K562 (cell line): ENCODE data around the gene NDUFA7. TPM values are rescaled to one million over a fixed set of nuclear protein-coding genes. Genes with fewer than 3 reads are reported as not detected.
A peak's percentile ranks its signal among the peaks of the same experiment; 100 is the strongest.

Experiments used
- BACH1 ChIP-seq: fragments of 200-800 bp; sonication (Bioruptor generic); IDR thresholded peaks from 2 replicates; pipeline ENCODE4 v1.6.1; 2016; ENCODE audit warnings: missing genetic modification characterization, missing compliant biosample characterization
- BHLHE40 ChIP-seq: IDR thresholded peaks from 2 replicates; pipeline ENCODE4 v1.6.1; 2011; ENCODE audit warnings: low read length, improper control_type of control experiment
- CBFA2T2 ChIP-seq: fragments of 450-650 bp; conservative IDR thresholded peaks from 2 replicates; pipeline ENCODE4 v1.6.1; 2017; ENCODE audit warnings: mild to moderate bottlenecking
- CTBP1 ChIP-seq: fragments of 450-650 bp; IDR thresholded peaks from 2 replicates; pipeline ENCODE4 v1.6.1; 2016; ENCODE audit warnings: borderline replicate concordance
- CXXC5 ChIP-seq: fragments of 250-450 bp; sonication (Bioruptor Pico); IDR thresholded peaks from 2 replicates; pipeline ENCODE4 v1.8.0; 2022; ENCODE audit warnings: inconsistent platforms, mild to moderate bottlenecking, moderate library complexity
- ESRRA ChIP-seq: fragments of 450-650 bp; IDR thresholded peaks from 2 replicates; pipeline ENCODE4 v1.6.1; 2014; ENCODE audit warnings: low read depth, mild to moderate bottlenecking, moderate library complexity, borderline replicate concordance
- EWSR1 ChIP-seq: fragments of 450-650 bp; IDR thresholded peaks from 2 replicates; pipeline ENCODE4 v1.6.1; 2018; ENCODE audit warnings: borderline replicate concordance, mild to moderate bottlenecking, low read depth, moderate library complexity; ENCODE audit not compliant: partially characterized antibody
- L3MBTL2 ChIP-seq: fragments of 450-650 bp; IDR thresholded peaks from 2 replicates; pipeline ENCODE4 v1.6.1; 2016; ENCODE audit warnings: mild to moderate bottlenecking, moderate library complexity
- MBD2 ChIP-seq: sonication (generic); IDR thresholded peaks from 2 replicates; pipeline ENCODE4 v1.6.1; 2016; ENCODE audit warnings: low read depth, borderline replicate concordance
- MTA2 ChIP-seq: fragments of 450-650 bp; IDR thresholded peaks from 2 replicates; pipeline ENCODE4 v1.6.1; 2016; ENCODE audit warnings: low read depth
- NFE2 ChIP-seq: IDR thresholded peaks from 2 replicates; pipeline ENCODE4 v1.6.1; 2014; ENCODE audit warnings: antibody characterized with exemption, low read depth
- SLC30A9 ChIP-seq: fragments of 250-450 bp; sonication (Bioruptor Pico); IDR thresholded peaks from 2 replicates; pipeline ENCODE4 v1.8.0; 2022; ENCODE audit warnings: mild to moderate bottlenecking, moderate library complexity
- SMARCE1 ChIP-seq: fragments of 450-650 bp; IDR thresholded peaks from 2 replicates; pipeline ENCODE4 v1.7.1; 2016; ENCODE audit warnings: mild to moderate bottlenecking
- SNIP1 ChIP-seq: fragments of 450-650 bp; IDR thresholded peaks from 2 replicates; pipeline ENCODE4 v1.7.1; 2017; ENCODE audit warnings: low read depth, mild to moderate bottlenecking
- SOX6 ChIP-seq: fragments of 450-650 bp; IDR thresholded peaks from 2 replicates; pipeline ENCODE4 v1.6.1; 2014; ENCODE audit warnings: mild to moderate bottlenecking
- TCF7 ChIP-seq: sonication (generic); IDR thresholded peaks from 2 replicates; pipeline ENCODE4 v1.6.1; 2016; ENCODE audit warnings: antibody characterized with exemption, borderline replicate concordance
- TFAM ChIP-seq: fragments of 250-450 bp; sonication (Bioruptor Pico); conservative IDR thresholded peaks from 2 replicates; pipeline ENCODE4 v1.5.0; 2021; ENCODE audit warnings: mild to moderate bottlenecking, moderate library complexity
- polyA plus RNA-seq, 8 experiments: library from polyadenylated mRNA; depleted of rRNA in 4 of 8; stranded (reverse) in 5 of 8; unstranded in 3 of 8; fragments of >200 nt; fragmentation: Nextera tagmentation in 2 of 8; fragmentation: Illumina TruSeq in 1 of 8; extraction: Ambion mirVana in 2 of 8; extraction: Trizol in 1 of 8; gene quantifications; 2 replicates each; pipeline versions ENCODE4 v1.2.1 to v1.2.3, GENCODE V29; 2011 to 2014; ENCODE audit warnings: inconsistent platforms in 1 of 8, missing spikeins in 1 of 8
- total RNA-seq, 7 experiments: library from RNA; depleted of rRNA in 6 of 7; stranded (reverse); fragments of >200 nt in 6 of 7; fragmentation: Illumina TruSeq in 2 of 7; extraction: Trizol in 2 of 7; gene quantifications; 2 replicates each; pipeline versions ENCODE4 v1.2.1 to v1.2.3, GENCODE V29; 2011 to 2021; ENCODE audit warnings: low replicate concordance in 1 of 7
- TF ChIP-seq, protein P1 (sequence below), 2 experiments: fragments of 450-650 bp in 1 of 2; sonication (generic) in 1 of 2; formaldehyde crosslinking in 1 of 2; IDR thresholded peaks; 2 replicates each; pipeline versions ENCODE4 v1.7.1 to v1.9.0; 2016 to 2022; ENCODE audit warnings: inconsistent platforms in 1 of 2, mild to moderate bottlenecking in 1 of 2, missing genetic modification reagents in 1 of 2
- TF ChIP-seq, protein P2 (sequence below): sonication (generic); IDR thresholded peaks from 2 replicates; pipeline ENCODE4 v1.6.1; 2016

The NDUFA7 gene
- total and polyA plus RNA-seq, 9 of the 15 experiments (the other 6 are each of a cell fraction or from before 2014, with no cell fraction given), result 70.8 to 348 (median 142) TPM

DNA sequence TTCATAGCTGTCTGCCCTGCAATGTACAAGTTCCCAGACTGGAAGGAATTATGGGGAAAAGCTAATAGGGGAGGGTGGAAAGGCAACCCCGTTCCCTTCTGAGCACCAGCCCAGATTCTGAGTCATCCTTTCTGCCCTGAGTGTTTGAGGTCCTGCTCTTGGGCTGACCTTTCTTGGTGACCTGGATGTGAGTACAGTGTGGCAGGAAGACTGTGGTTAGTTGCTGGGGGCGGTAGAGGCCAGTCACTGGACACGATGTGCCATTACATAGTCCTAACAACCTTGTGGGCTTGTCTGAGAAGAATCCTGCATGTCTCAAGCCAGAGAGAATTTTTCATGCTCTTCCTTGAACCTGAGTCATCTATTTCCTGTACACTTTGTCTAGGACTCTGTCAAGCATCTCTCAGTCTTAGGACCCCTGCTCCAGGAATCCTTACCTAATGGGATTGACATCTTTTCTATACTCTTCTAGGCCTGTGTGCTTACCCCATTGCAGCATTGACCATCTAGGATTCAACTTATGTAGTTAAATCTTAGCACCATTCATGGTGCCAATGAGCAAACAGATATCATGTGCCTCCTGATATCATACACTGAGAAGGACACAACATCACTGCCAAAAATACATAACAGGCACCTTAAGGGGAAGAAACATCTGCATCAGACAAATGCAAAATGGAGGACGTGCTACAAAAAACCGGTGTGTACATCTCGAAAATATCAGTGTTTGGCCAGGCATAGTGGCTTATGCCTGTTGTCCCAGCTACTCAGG lies 34.6 kb upstream of the NDUFA7 start (continued):
- TF ChIP-seq, protein P1, sequence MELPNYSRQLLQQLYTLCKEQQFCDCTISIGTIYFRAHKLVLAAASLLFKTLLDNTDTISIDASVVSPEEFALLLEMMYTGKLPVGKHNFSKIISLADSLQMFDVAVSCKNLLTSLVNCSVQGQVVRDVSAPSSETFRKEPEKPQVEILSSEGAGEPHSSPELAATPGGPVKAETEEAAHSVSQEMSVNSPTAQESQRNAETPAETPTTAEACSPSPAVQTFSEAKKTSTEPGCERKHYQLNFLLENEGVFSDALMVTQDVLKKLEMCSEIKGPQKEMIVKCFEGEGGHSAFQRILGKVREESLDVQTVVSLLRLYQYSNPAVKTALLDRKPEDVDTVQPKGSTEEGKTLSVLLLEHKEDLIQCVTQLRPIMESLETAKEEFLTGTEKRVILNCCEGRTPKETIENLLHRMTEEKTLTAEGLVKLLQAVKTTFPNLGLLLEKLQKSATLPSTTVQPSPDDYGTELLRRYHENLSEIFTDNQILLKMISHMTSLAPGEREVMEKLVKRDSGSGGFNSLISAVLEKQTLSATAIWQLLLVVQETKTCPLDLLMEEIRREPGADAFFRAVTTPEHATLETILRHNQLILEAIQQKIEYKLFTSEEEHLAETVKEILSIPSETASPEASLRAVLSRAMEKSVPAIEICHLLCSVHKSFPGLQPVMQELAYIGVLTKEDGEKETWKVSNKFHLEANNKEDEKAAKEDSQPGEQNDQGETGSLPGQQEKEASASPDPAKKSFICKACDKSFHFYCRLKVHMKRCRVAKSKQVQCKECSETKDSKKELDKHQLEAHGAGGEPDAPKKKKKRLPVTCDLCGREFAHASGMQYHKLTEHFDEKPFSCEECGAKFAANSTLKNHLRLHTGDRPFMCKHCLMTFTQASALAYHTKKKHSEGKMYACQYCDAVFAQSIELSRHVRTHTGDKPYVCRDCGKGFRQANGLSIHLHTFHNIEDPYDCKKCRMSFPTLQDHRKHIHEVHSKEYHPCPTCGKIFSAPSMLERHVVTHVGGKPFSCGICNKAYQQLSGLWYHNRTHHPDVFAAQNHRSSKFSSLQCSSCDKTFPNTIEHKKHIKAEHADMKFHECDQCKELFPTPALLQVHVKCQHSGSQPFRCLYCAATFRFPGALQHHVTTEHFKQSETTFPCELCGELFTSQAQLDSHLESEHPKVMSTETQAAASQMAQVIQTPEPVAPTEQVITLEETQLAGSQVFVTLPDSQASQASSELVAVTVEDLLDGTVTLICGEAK (IDR thresholded peaks at IDR 0.05), result peak; percentile 54; the same call in 1 of the 2 replicates
- TF ChIP-seq, protein P1 (CRISPR knock-in tag; IDR thresholded peaks at IDR 0.05), result no peak
- TF ChIP-seq TCF7, result no peak
- no peak for TF ChIP-seq SLC30A9 (CRISPR knock-in tag)
- peak; percentile 38; the same call in 1 of the 2 replicates for TF ChIP-seq MBD2
- TF ChIP-seq BACH1 (tag), result peak; percentile 56; the same call in 1 of the 2 replicates
- TF ChIP-seq MTA2, result no peak
- peak; percentile 98 for TF ChIP-seq ESRRA
- TF ChIP-seq BHLHE40, result peak; percentile 37; the same call in 1 of the 2 replicates
- TF ChIP-seq CXXC5 (CRISPR knock-in tag), result peak; percentile 21; the same call in 1 of the 2 replicates
- peak; percentile 82 for TF ChIP-seq SMARCE1
- peak; percentile 59 for TF ChIP-seq NFE2
- TF ChIP-seq SNIP1, result no peak
- TF ChIP-seq TFAM (CRISPR knock-in tag), result no peak
- TF ChIP-seq CTBP1, result peak; percentile 86
- no peak for TF ChIP-seq EWSR1
- TF ChIP-seq SOX6, result peak; percentile 51; the same call in 1 of the 2 replicates
- TF ChIP-seq L3MBTL2, result peak; percentile 39; the same call in 1 of the 2 replicates
- TF ChIP-seq, protein P2, sequence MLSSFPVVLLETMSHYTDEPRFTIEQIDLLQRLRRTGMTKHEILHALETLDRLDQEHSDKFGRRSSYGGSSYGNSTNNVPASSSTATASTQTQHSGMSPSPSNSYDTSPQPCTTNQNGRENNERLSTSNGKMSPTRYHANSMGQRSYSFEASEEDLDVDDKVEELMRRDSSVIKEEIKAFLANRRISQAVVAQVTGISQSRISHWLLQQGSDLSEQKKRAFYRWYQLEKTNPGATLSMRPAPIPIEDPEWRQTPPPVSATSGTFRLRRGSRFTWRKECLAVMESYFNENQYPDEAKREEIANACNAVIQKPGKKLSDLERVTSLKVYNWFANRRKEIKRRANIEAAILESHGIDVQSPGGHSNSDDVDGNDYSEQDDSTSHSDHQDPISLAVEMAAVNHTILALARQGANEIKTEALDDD, result peak; percentile 95
- TF ChIP-seq CBFA2T2, result 0 out of 2 replicates have a peak, but pooled peaks have one; percentile 12
